Measurements from ENCODE around the gene CYP46A1.

Gene CYP46A1

DNA sequence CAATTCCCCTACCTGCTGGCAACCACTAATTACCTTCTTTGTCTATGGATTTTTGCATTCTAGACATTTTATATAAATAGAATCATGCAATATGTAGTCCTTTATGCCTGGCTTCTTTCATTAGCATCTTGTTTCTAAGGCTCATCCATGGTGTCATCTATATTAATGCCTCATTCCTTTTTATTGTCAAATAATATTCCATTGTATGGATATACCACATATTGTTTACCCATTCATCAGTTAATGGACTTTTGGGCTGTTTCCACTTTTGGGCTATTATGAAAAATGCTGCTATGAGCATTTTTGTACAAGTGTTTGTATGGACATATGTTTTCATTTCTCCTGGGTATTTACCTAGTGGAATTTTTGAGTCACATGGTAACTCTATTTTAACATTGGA is 18.0 kb downstream of the CYP46A1 start:
- no peak overlapping the region for H3K4me3 ChIP-seq (ENCODE audit: low read depth, low read length)

DNA sequence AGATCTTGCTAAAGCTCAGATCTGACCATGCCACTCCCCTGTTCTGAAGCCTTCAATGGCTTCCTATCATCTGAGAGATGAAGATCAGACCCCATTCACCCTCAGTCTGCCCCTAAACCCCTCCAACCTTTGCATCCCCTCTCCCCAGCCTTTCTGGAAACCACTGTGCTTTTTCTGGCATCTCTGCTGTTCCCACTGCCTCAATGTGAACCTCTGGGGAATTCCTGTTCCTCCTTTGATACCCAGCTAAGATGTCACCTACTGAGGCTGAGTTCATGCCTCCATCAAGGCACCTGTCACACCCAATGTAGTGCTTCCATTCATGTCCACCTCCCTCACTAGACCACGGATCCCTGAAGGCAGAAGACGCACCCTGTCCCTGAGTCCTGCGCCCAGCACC is 19.3 kb downstream of the CYP46A1 start:
- no peak for DNase-seq (ENCODE audit: low read depth)
- TF ChIP-seq CTCF (IDR thresholded peaks at IDR 0.05; ENCODE audit: low read depth, low read length, missing control alignments): no peak
- H3K4me3 ChIP-seq (ENCODE audit: low read depth, low read length): no peak overlapping the region

More for the DNA sequence above, 18.0 kb downstream of the CYP46A1 start:
- TF ChIP-seq CTCF (IDR thresholded peaks at IDR 0.05; ENCODE audit: low read depth, low read length, missing control alignments): no peak
- DNase-seq (ENCODE audit: low read depth): no peak

GRCh38 chr14:99704037-99704436 is 19.9 kb downstream of the CYP46A1 start:
- no peak overlapping the region for H3K4me3 ChIP-seq (ENCODE audit: low read depth, low read length)
- TF ChIP-seq CTCF (IDR thresholded peaks at IDR 0.05; ENCODE audit: low read depth, low read length, missing control alignments): no peak
- no peak for DNase-seq (ENCODE audit: low read depth)

DNA sequence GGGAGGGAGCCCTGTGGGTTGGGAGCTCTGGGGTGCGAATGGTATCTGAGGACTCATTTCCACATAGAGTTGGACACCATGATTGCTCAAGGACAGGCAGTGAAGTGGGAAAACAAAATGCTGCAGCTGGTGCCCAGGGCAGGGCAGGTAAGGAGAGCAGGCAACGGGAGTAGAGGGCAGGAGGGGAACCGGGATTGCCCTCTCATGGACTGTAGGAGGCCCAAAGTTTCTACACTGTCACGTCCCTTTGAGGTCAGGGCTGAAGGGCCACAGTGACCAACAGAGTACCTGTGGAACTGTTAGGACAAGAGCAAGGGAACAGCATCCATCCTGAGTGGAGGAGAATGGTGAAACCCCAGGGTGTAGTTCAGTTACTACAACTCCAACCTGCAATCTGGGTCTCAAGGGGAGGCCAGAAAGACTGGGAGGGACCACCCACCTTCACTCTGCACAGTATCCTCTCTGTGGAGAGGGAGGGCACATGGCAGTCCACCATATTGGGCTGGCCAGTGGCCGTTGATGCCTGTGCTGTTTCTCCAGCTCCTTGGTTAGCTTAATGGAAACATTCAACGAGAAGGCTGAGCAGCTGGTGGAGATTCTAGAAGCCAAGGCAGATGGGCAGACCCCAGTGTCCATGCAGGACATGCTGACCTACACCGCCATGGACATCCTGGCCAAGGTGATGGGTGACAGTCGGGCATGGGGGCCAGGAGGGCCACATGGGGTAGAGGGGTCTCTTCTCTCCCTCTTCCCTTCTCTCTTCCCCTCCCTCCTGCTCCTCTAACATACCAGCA is 22.2 kb downstream of the CYP46A1 start:
- DNase-seq (ENCODE audit: low read depth): no peak
- H3K4me3 ChIP-seq (ENCODE audit: low read depth, low read length): no peak overlapping the region
- no peak for TF ChIP-seq CTCF (IDR thresholded peaks at IDR 0.05; ENCODE audit: low read depth, low read length, missing control alignments)

DNA sequence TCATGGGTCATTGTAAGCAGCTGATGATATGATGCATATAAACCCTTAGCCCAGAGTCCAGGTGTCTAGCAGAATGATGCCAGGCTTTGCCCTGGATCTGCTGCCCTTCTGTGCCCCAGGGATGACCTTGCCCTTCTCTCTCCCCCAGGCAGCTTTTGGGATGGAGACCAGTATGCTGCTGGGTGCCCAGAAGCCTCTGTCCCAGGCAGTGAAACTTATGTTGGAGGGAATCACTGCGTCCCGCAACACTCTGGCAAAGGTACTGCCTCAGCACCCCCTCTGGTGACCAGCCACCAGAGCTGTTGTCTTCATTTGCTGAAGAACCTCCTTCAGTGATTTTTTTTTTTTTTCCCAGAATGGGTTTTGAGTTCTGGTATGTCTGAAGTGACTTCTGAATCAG is 23.3 kb downstream of the CYP46A1 start:
- no peak for TF ChIP-seq CTCF (IDR thresholded peaks at IDR 0.05; ENCODE audit: low read depth, low read length, missing control alignments)
- DNase-seq (ENCODE audit: low read depth): no peak
- H3K4me3 ChIP-seq (ENCODE audit: low read depth, low read length): no peak overlapping the region

DNA sequence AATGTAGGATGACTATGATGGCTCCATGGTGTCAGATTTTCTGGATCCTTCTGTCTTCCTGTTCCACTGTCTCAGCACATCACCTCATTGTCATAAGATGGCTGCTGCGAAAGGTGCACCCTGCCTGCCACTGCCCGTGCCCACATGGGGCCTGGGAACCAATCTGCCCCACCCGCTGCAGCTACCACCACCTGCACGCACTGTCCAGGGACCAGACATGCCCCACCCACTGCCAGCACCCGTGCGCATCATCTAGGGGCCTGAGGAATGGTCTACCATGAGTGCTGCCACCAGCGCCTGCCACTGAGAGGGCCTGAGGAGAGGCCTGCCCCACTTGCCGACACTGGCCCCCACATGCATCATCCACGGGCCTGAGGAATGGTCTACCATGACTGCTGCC is 23.8 kb downstream of the CYP46A1 start:
- no peak overlapping the region for H3K4me3 ChIP-seq (ENCODE audit: low read depth, low read length)
- DNase-seq (ENCODE audit: low read depth): no peak
- TF ChIP-seq CTCF (IDR thresholded peaks at IDR 0.05; ENCODE audit: low read depth, low read length, missing control alignments): no peak

DNA sequence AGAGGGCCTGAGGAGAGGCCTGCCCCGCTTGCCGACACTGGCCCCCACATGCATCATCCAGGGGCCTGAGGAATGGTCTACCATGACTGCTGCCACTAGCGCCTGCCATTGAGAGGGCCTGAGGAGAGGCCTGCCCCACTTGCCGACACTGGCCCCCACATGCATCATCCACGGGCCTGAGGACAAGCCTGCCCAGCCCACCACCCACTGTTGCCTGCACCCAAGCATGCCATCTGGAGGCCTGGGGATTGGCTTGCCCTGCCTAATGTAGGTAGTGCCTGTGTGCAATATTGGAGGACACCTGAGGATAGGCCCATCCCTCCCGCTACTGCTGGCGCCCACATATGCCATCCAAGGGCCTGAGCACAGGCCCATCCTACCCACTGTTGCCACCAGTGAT is 24.4 kb downstream of the CYP46A1 start:
- no peak for DNase-seq (ENCODE audit: low read depth)

More for the DNA sequence above, 24.4 kb downstream of the CYP46A1 start:
- TF ChIP-seq CTCF (IDR thresholded peaks at IDR 0.05; ENCODE audit: low read depth, low read length, missing control alignments): no peak
- no peak overlapping the region for H3K4me3 ChIP-seq (ENCODE audit: low read depth, low read length)

All from GM12864 (cell line).